ENCODE data around the gene KCNJ12.

KCNJ12 gene

GRCh38 chr17:21467739-21468490, 91.8 kb downstream of the KCNJ12 start:
- no peaks in the 10 kb centered on the region for H3K36me3 Mint-ChIP-seq
- H3K4me1 Mint-ChIP-seq, result peaks cover 12% of the 10 kb centered on the region
- H3K4me3 Mint-ChIP-seq, result no peak overlapping the region
- H3K27me3 Mint-ChIP-seq, result peaks cover 2% of the 10 kb centered on the region
- H3K27ac Mint-ChIP-seq, result no peak overlapping the region
- no peaks in the 10 kb centered on the region for H3K9me3 Mint-ChIP-seq

Measured in activated naive CD4-positive, alpha-beta T cell treated with anti-CD3 and anti-CD28 coated beads, Interleukin-2, amount 50 U/mL, for 24 hours (primary cell).